GM12878 (cell line): ENCODE data around the gene TMEM47. TPM values are rescaled to one million over a fixed set of nuclear protein-coding genes. Genes with fewer than 3 reads are reported as not detected.

Experiments used
- ATAC-seq: fragments of 200-7000 bp; cut with Tn5 transposase; 3 replicates; pipeline ENCODE4 v1.9.1; 2020; ENCODE audit warnings: mild to moderate bottlenecking, moderate library complexity
- BruUV-seq: library from RNA; stranded (reverse); fragments of 400-500 nt; replicated peaks from 2 replicates; lab custom pipeline; 2021; lab: Mats Ljungman, UMichigan
- CTCF ChIA-PET: fragments of 300-600 bp; sonication (Branson Sonifier 250); formaldehyde crosslinking; extraction: SDS; loops from one replicate; lab custom pipeline; 2021; ENCODE audit warnings: inconsistent platforms; lab: Yijun Ruan, JAX
- POLR2A ChIA-PET: fragments of 350-600 bp; formaldehyde crosslinking; extraction: SDS; loops from one replicate; lab custom pipeline; 2021; ENCODE audit warnings: inconsistent platforms; lab: Charles Lee
- RAD21 ChIA-PET: fragments of 300-600 bp; sonication (Branson Sonifier 250); formaldehyde crosslinking; loops from one replicate; lab custom pipeline; 2023; ENCODE audit warnings: antibody characterized with exemption; ENCODE audit not compliant: unreplicated experiment; lab: Charles Lee
- SMC1A ChIA-PET: fragments of 300-600 bp; sonication (Branson Sonifier 250); formaldehyde crosslinking; loops from one replicate; lab custom pipeline; 2023; ENCODE audit not compliant: unreplicated experiment, uncharacterized antibody; lab: Charles Lee
- DNase-seq: peaks from one replicate; pipeline ENCODE4 v3.0.0-alpha.2; 2011; ENCODE audit warnings: low read depth, low spot score
- FAIRE-seq: peaks from 3 replicates; lab custom pipeline; 2011; peaks lifted over from hg19 to GRCh38; lab: Jason Lieb, UNC
- H2AFZ ChIP-seq: 2 replicates; pipeline ENCODE4 v1.6.0; 2011; ENCODE audit warnings: low read depth, low read length, control low read depth; ENCODE audit not compliant: control insufficient read depth
- H3K27ac ChIP-seq: 2 replicates; pipeline ENCODE4 v1.5.1; 2011; ENCODE audit warnings: control low read depth; ENCODE audit not compliant: control insufficient read depth, insufficient read depth
- H3K27me3 ChIP-seq, 2 experiments: replicated peaks in 1 of 2; 2 replicates each; pipeline versions ENCODE4 v1.6.0 to v1.6.1; 2011; ENCODE audit warnings: low read length in 1 of 2; ENCODE audit not compliant: control insufficient read depth in 2 of 2, insufficient read depth in 2 of 2
- H3K36me3 ChIP-seq, 2 experiments: 2 replicates each; pipeline ENCODE4 v1.5.1; 2011; ENCODE audit warnings: low read length in 1 of 2; ENCODE audit not compliant: control insufficient read depth in 2 of 2, insufficient read depth in 2 of 2
- H3K4me1 ChIP-seq: 2 replicates; pipeline ENCODE4 v1.6.1; 2011; ENCODE audit warnings: mild to moderate bottlenecking, low read length, moderate library complexity, mixed read lengths; ENCODE audit not compliant: control insufficient read depth, insufficient read depth
- H3K4me2 ChIP-seq: 2 replicates; pipeline ENCODE4 v1.6.0; 2011; ENCODE audit warnings: control low read depth; ENCODE audit not compliant: control insufficient read depth, insufficient read depth
- H3K4me3 ChIP-seq: fragments of 200-600 bp; sonication (generic); 2 replicates; pipeline ENCODE4 v1.5.1; 2016
- H3K79me2 ChIP-seq: 2 replicates; pipeline ENCODE4 v1.6.0; 2011; ENCODE audit warnings: low read length; ENCODE audit not compliant: control insufficient read depth, insufficient read depth
- H3K9ac ChIP-seq: 2 replicates; pipeline ENCODE4 v1.8.0; 2011; ENCODE audit warnings: low read length, control low read depth, mixed read lengths; ENCODE audit not compliant: control insufficient read depth, insufficient read depth
- H3K9me3 ChIP-seq: replicated peaks from 3 replicates; pipeline ENCODE4 v1.5.1; 2011; ENCODE audit warnings: mild to moderate bottlenecking, low read length; ENCODE audit not compliant: control insufficient read depth, insufficient read depth
- H4K20me1 ChIP-seq: 2 replicates; pipeline ENCODE4 v1.6.0; 2011; ENCODE audit not compliant: control insufficient read depth, insufficient read depth
- CBX5 ChIP-seq: sonication (generic); IDR thresholded peaks from 2 replicates; pipeline ENCODE4 v1.6.1; 2016; ENCODE audit warnings: low read depth, moderate library complexity, mild to moderate bottlenecking, inconsistent platforms
- GABPA ChIP-seq: IDR thresholded peaks from 2 replicates; pipeline ENCODE4 v1.6.1; 2014; ENCODE audit warnings: antibody characterized with exemption, low read depth, mild to moderate bottlenecking, inconsistent platforms
- IRF4 ChIP-seq: IDR thresholded peaks from 2 replicates; pipeline ENCODE4 v1.6.1; 2011; ENCODE audit warnings: low read depth, low read length
- KLF5 ChIP-seq: fragments of 450-650 bp; IDR thresholded peaks from 2 replicates; pipeline ENCODE4 v1.6.1; 2014; ENCODE audit warnings: mild to moderate bottlenecking; ENCODE audit not compliant: partially characterized antibody
- NFIC ChIP-seq: IDR thresholded peaks from 2 replicates; pipeline ENCODE4 v1.6.1; 2012; ENCODE audit warnings: low read depth, mild to moderate bottlenecking, inconsistent platforms, low read length, moderate library complexity
- NFYA ChIP-seq: IDR thresholded peaks from 2 replicates; pipeline ENCODE4 v1.6.1; 2011; ENCODE audit warnings: low read depth, mild to moderate bottlenecking, low read length, improper control_type of control experiment, borderline replicate concordance
- NKRF ChIP-seq: fragments of 450-650 bp; conservative IDR thresholded peaks from 2 replicates; pipeline ENCODE4 v1.6.1; 2017; ENCODE audit warnings: mild to moderate bottlenecking, moderate library complexity
- POLR2AphosphoS2 ChIP-seq: IDR thresholded peaks from 2 replicates; pipeline ENCODE4 v1.6.1; 2011; ENCODE audit warnings: low read depth, mild to moderate bottlenecking, low read length, improper control_type of control experiment, moderate library complexity
- RAD21 ChIP-seq: IDR thresholded peaks from 2 replicates; pipeline ENCODE4 v1.6.1; 2011; ENCODE audit warnings: mild to moderate bottlenecking, low read depth, low read length, moderate library complexity; ENCODE audit not compliant: insufficient read depth
- SPI1 ChIP-seq: IDR thresholded peaks from 2 replicates; pipeline ENCODE4 v1.6.1; 2011; ENCODE audit warnings: low read depth, mild to moderate bottlenecking, low read length, moderate library complexity, borderline replicate concordance; ENCODE audit not compliant: insufficient read depth
- SRF ChIP-seq, 2 experiments: IDR thresholded peaks; 2 replicates each; pipeline ENCODE4 v1.6.1; 2011; ENCODE audit warnings: low read depth in 2 of 2, low read length in 2 of 2, mild to moderate bottlenecking in 1 of 2, moderate library complexity in 1 of 2
- ZBTB11 ChIP-seq: fragments of 450-650 bp; formaldehyde crosslinking; IDR thresholded peaks from 2 replicates; pipeline ENCODE4 v1.5.0; 2022; ENCODE audit warnings: mild to moderate bottlenecking, missing genetic modification characterization
- WGBS: methylation state at CpG from one replicate; pipeline ENCODE4 v1.1.6; 2016; ENCODE audit warnings: low lambda C conversion rate; ENCODE audit not compliant: insufficient replicate concordance, insufficient coverage; ENCODE audit errors: missing lambda C conversion rate; 5-methylcytosine and 5-hydroxymethylcytosine counted together
- in situ Hi-C: fragments of 300-500 bp; cut with MboI; formaldehyde crosslinking; loops from 9 replicates; pipeline ENCODE4 v1.14.3; 2018; ENCODE audit warnings: mixed read lengths
- intact Hi-C: fragments of 100-400 bp; cut with micrococcal nuclease; formaldehyde crosslinking; loops from one replicate; pipeline ENCODE4 v1.14.2; 2022; ENCODE audit not compliant: unreplicated experiment
- polyA plus RNA-seq, 11 experiments: library from polyadenylated mRNA; depleted of rRNA in 4 of 11; unstranded in 6 of 11; stranded (reverse) in 5 of 11; fragments of >200 nt; fragmentation: Nextera tagmentation in 4 of 11; fragmentation: Illumina TruSeq in 1 of 11; extraction: Ambion mirVana in 4 of 11; extraction: Trizol in 1 of 11; gene quantifications; 1 replicate in 1 of 11; 2 replicates in 10 of 11; pipeline versions ENCODE4 v1.2.1 to v1.2.3, GENCODE V29; 2011 to 2016; ENCODE audit warnings: inconsistent platforms in 2 of 11, missing spikeins in 2 of 11, low read depth in 1 of 11
- total RNA-seq, 4 experiments: library from RNA; depleted of rRNA in 3 of 4; stranded (reverse); fragments of >200 nt in 3 of 4; fragmentation: Illumina TruSeq in 1 of 4; extraction: Trizol in 1 of 4; gene quantifications; 2 replicates each; pipeline versions ENCODE4 v1.2.1 to v1.2.3, GENCODE V29; 2013 to 2021
- TF ChIP-seq, protein P1 (sequence below): IDR thresholded peaks from 2 replicates; pipeline ENCODE4 v1.6.1; 2011; ENCODE audit warnings: mild to moderate bottlenecking, low read depth, low read length, moderate library complexity; ENCODE audit not compliant: insufficient replicate concordance
- TF ChIP-seq, protein P2 (sequence below): fragments of 450-650 bp; IDR thresholded peaks from 2 replicates; pipeline ENCODE4 v1.6.1; 2017; ENCODE audit warnings: mild to moderate bottlenecking, moderate library complexity

The TMEM47 gene
- total and polyA plus RNA-seq, 10 of the 15 experiments (the other 5 are each of a cell fraction or from before 2014, with no cell fraction given), result 0.04 to 0.10 (median 0.09) TPM; not detected in 7

DNA sequence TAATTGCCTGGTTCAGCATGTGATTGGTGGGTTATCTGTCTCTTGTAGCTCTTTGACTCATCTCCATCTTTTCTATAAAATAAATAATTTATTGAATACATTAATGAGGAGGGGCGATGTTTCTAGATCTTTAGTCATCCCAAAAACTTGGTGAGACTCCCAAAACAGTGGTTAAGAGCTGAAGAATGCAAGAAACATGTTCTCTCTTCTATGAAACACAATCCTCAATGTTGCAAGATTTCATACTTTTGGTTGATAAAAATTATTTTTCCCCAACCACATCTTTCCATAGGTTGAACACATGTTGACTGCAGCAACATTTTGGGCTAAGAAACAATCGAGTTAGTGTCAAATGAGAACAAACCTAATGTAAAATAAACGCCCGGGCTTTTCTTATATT lies 1.2 kb upstream of the TMEM47 start:
- RAD21 ChIA-PET, result no interaction called here
- Histone ChIP-seq H4K20me1 (no peaks in the 10 kb centered on the region; the same call in 1 of the 2 replicates), H3K4me2 (no peak overlapping the region), H3K27ac (no peak overlapping the region), H3K36me3 (no peaks in the 10 kb centered on the region), H3K9ac (no peak overlapping the region), H3K4me3 (no peak overlapping the region), H3K4me1 (no peaks in the 10 kb centered on the region), H3K79me2 (no peaks in the 10 kb centered on the region), H2AFZ (no peak overlapping the region), H3K27me3 (no peaks in the 10 kb centered on the region; a peak in 1 of 4 replicates), H3K9me3 (no peaks in the 10 kb centered on the region)
- no peak for DNase-seq
- no peak for ATAC-seq
- in situ Hi-C loops, result no loop called here
- POLR2A ChIA-PET, result no interaction called here
- CTCF ChIA-PET, result no interaction called here
- SMC1A ChIA-PET, result no interaction called here
- no TSS peak for BruUV-seq
- intact Hi-C loops, result no loop called here
- no peak for FAIRE-seq
- WGBS, result 29% methylated on average over 4 of the region's 4 CpGs
- TF ChIP-seq NFIC (no peak), NKRF (no peak), RAD21 (no peak), CBX5 (no peak), IRF4 (no peak), KLF5 (no peak), ZBTB11 (CRISPR knock-in tag) (no peak), POLR2AphosphoS2 (no peak), GABPA (no peak), SPI1 (no peak), SRF (IDR thresholded peaks at IDR 0.05; ENCODE audit: low read depth in 2 of 2, low read length in 2 of 2) (no peak), NFYA (no peak)
- TF ChIP-seq, protein P1, sequence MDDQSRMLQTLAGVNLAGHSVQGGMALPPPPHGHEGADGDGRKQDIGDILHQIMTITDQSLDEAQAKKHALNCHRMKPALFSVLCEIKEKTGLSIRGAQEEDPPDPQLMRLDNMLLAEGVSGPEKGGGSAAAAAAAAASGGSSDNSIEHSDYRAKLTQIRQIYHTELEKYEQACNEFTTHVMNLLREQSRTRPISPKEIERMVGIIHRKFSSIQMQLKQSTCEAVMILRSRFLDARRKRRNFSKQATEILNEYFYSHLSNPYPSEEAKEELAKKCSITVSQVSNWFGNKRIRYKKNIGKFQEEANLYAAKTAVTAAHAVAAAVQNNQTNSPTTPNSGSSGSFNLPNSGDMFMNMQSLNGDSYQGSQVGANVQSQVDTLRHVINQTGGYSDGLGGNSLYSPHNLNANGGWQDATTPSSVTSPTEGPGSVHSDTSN, result no peak
- TF ChIP-seq, protein P2, sequence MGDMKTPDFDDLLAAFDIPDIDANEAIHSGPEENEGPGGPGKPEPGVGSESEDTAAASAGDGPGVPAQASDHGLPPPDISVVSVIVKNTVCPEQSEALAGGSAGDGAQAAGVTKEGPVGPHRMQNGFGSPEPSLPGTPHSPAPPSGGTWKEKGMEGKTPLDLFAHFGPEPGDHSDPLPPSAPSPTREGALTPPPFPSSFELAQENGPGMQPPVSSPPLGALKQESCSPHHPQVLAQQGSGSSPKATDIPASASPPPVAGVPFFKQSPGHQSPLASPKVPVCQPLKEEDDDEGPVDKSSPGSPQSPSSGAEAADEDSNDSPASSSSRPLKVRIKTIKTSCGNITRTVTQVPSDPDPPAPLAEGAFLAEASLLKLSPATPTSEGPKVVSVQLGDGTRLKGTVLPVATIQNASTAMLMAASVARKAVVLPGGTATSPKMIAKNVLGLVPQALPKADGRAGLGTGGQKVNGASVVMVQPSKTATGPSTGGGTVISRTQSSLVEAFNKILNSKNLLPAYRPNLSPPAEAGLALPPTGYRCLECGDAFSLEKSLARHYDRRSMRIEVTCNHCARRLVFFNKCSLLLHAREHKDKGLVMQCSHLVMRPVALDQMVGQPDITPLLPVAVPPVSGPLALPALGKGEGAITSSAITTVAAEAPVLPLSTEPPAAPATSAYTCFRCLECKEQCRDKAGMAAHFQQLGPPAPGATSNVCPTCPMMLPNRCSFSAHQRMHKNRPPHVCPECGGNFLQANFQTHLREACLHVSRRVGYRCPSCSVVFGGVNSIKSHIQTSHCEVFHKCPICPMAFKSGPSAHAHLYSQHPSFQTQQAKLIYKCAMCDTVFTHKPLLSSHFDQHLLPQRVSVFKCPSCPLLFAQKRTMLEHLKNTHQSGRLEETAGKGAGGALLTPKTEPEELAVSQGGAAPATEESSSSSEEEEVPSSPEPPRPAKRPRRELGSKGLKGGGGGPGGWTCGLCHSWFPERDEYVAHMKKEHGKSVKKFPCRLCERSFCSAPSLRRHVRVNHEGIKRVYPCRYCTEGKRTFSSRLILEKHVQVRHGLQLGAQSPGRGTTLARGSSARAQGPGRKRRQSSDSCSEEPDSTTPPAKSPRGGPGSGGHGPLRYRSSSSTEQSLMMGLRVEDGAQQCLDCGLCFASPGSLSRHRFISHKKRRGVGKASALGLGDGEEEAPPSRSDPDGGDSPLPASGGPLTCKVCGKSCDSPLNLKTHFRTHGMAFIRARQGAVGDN, result no peak
